LNCaP clone FGC (cell line): ENCODE measurements around the gene ZSWIM4.

Source experiments
- DNase-seq: peaks from one replicate; pipeline ENCODE4 v3.0.0-alpha.2; 2011; ENCODE audit warnings: low read depth
- H3K4me3 ChIP-seq: 2 replicates; pipeline ENCODE4 v1.5.1; 2011; ENCODE audit warnings: mild to moderate bottlenecking, low read depth, low read length, control low read depth
- CTCF ChIP-seq: IDR thresholded peaks from 2 replicates; pipeline ENCODE4 v1.5.1; 2012; ENCODE audit warnings: mild to moderate bottlenecking; ENCODE audit not compliant: control insufficient read depth, insufficient read depth; ENCODE audit errors: extremely low read depth

The ZSWIM4 gene

GRCh38 chr19:13876834-13877233 is 81.6 kb downstream of the ZSWIM4 start, which contains the start of gene NANOS3:
Gene NANOS3, plus strand, starts transcription at chr19:13877134. Its CDS starts 115 bp downstream, at chr19:13877249.
- no peak for TF ChIP-seq CTCF
- no peak for DNase-seq
- H3K4me3 ChIP-seq, result no peak within 1 kb of the TSS

- no peak for DNase-seq
- no peak for TF ChIP-seq CTCF
- H3K4me3 ChIP-seq, result no peak overlapping the region
Observed at GRCh38 chr19:13877303-13877702, 82.1 kb downstream of the ZSWIM4 start.

GRCh38 chr19:13880059-13881043 is 85.1 kb downstream of the ZSWIM4 start:
- peak; percentile 63 for DNase-seq
- TF ChIP-seq CTCF, result peak; percentile 84
- H3K4me3 ChIP-seq, result no peak overlapping the region

- DNase-seq, result no peak
- no peak for TF ChIP-seq CTCF
- H3K4me3 ChIP-seq, result no peak overlapping the region
Observed at GRCh38 chr19:13881251-13881691, 86.0 kb downstream of the ZSWIM4 start.
